Spleen (tissue), 7 donors: ENCODE results near the gene RBM47.

Experiments used
- POLR2A ChIP-seq, 3 donors: fragments of 450-650 bp; IDR thresholded peaks; one replicate each; pipeline ENCODE4 v1.5.1; 2017; ENCODE audit warnings: antibody characterized with exemption in 3 of 3, mild to moderate bottlenecking in 1 of 3
- POLR2AphosphoS5 ChIP-seq, 3 donors: sonication (generic); formaldehyde crosslinking; IDR thresholded peaks; one replicate each; pipeline ENCODE4 v1.5.1; 2017; ENCODE audit warnings: antibody characterized with exemption in 3 of 3
- TF ChIP-seq, protein P1 (sequence below), 11 experiments: fragments of 200-600 bp in 7 of 11; fragments of 450-650 bp in 4 of 11; sonication (generic) in 4 of 11; IDR thresholded peaks in 8 of 11; conservative IDR thresholded peaks in 3 of 11; 1 replicate in 7 of 11; 2 replicates in 4 of 11; pipeline versions ENCODE4 v1.4.0 to v1.8.0; 2016 to 2021; ENCODE audit warnings: antibody characterized with exemption in 11 of 11, inconsistent platforms in 4 of 11, mild to moderate bottlenecking in 1 of 11
- donor health status: DM: no; HTN: no; CAD: no; lungs with moderate emphysema.
- donor health status: DM: no; HTN: no; CAD: no.
- donor health status: DM: no; HTN: no; CAD: no.

DNA sequence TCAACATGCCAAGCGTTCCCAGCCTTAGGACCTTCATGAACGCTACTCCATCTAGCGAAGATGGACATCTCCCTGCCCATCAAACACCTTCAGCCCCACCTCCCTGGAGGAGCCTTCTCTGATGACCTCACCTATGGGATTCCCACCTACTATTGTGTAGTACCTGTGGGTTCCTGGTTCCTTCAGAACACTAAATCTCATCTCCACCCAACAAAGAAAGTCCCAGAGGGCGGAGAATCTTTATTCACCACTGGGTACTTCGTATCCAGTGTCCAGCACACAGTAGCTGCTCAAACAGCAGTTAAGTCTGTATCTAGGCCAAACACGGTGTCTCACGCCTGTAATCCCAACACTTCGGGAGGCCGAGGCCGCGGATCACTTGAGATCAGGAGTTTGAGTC lies 10.1 kb downstream of the RBM47 start:
- TF ChIP-seq, protein P1, sequence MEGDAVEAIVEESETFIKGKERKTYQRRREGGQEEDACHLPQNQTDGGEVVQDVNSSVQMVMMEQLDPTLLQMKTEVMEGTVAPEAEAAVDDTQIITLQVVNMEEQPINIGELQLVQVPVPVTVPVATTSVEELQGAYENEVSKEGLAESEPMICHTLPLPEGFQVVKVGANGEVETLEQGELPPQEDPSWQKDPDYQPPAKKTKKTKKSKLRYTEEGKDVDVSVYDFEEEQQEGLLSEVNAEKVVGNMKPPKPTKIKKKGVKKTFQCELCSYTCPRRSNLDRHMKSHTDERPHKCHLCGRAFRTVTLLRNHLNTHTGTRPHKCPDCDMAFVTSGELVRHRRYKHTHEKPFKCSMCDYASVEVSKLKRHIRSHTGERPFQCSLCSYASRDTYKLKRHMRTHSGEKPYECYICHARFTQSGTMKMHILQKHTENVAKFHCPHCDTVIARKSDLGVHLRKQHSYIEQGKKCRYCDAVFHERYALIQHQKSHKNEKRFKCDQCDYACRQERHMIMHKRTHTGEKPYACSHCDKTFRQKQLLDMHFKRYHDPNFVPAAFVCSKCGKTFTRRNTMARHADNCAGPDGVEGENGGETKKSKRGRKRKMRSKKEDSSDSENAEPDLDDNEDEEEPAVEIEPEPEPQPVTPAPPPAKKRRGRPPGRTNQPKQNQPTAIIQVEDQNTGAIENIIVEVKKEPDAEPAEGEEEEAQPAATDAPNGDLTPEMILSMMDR (IDR thresholded peaks at IDR 0.05 in 8 of 11, conservative IDR thresholded peaks at IDR 0.05 in 3 of 11), result no peak
- TF ChIP-seq POLR2A (IDR thresholded peaks at IDR 0.05) (no peak), POLR2AphosphoS5 (IDR thresholded peaks at IDR 0.05) (no peak)
